Upper lobe of left lung (tissue), 4 donors: Measurements from ENCODE around the gene AZU1.
A peak's percentile ranks its signal among the peaks of the same experiment; 100 is the strongest.

ENCODE experiments used
- CTCF ChIP-seq, 6 experiments: fragments of 450-650 bp in 4 of 6; fragments of 200-600 bp in 2 of 6; sonication (generic) in 2 of 6; IDR thresholded peaks; one replicate each; pipeline ENCODE4 v1.5.1; 2016 to 2019; ENCODE audit warnings: antibody characterized with exemption in 6 of 6
- POLR2A ChIP-seq, 4 donors: fragments of 450-650 bp; IDR thresholded peaks; one replicate each; pipeline ENCODE4 v1.5.1; 2016 to 2017; ENCODE audit warnings: antibody characterized with exemption in 4 of 4, mild to moderate bottlenecking in 2 of 4
- POLR2AphosphoS5 ChIP-seq, 2 donors: sonication (generic); formaldehyde crosslinking; IDR thresholded peaks; one replicate each; pipeline ENCODE4 v1.5.1; 2017; ENCODE audit warnings: antibody characterized with exemption in 2 of 2

GRCh38 chr19:800360-801029 is 27.1 kb upstream of the AZU1 start:
- TF ChIP-seq POLR2A (IDR thresholded peaks at IDR 0.05) = no peak
- no peak for TF ChIP-seq CTCF (IDR thresholded peaks at IDR 0.05)
- TF ChIP-seq POLR2AphosphoS5 (IDR thresholded peaks at IDR 0.05) = peak in 1 of 2 donors; percentile 17
